Kidney epithelial cell (primary cell): Measurements from ENCODE around the gene SKA3. TPM values are rescaled to one million over a fixed set of nuclear protein-coding genes. Genes with fewer than 3 reads are reported as not detected.

Experiments used
- DNase-seq: peaks from one replicate; pipeline ENCODE4 v3.0.0-alpha.2; 2010; ENCODE audit warnings: low read depth
- H3K27me3 ChIP-seq: 2 replicates; pipeline ENCODE4 v1.6.0; 2011; ENCODE audit warnings: low read length; ENCODE audit not compliant: control insufficient read depth, insufficient read depth
- H3K36me3 ChIP-seq: 2 replicates; pipeline ENCODE4 v1.5.1; 2011; ENCODE audit warnings: low read length; ENCODE audit not compliant: control insufficient read depth, insufficient read depth
- H3K4me3 ChIP-seq: 2 replicates; pipeline ENCODE4 v1.5.1; 2011; ENCODE audit warnings: low read depth, mild to moderate bottlenecking, control low read depth, low read length
- CTCF ChIP-seq: IDR thresholded peaks from 2 replicates; pipeline ENCODE4 v1.5.1; 2011; ENCODE audit warnings: mild to moderate bottlenecking, moderate library complexity, low read length, control low read depth, inconsistent platforms; ENCODE audit not compliant: insufficient read depth, poor library complexity, severe bottlenecking
- total RNA-seq: library from RNA; depleted of rRNA; stranded (reverse); fragments of >200 nt; gene quantifications from 2 replicates; pipeline ENCODE4 v1.2.3, GENCODE V29; 2015

Gene SKA3
- total RNA-seq, 1 donor from 2014 or later, result 5.8 TPM

GRCh38 chr13:21119526-21119925, 56.8 kb downstream of the SKA3 start:
- Histone ChIP-seq H3K4me3 (no peak overlapping the region), H3K36me3 (no peaks in the 10 kb centered on the region), H3K27me3 (no peaks in the 10 kb centered on the region)
- DNase-seq, result no peak
- no peak for TF ChIP-seq CTCF

GRCh38 chr13:21118180-21118579, 58.2 kb downstream of the SKA3 start:
- DNase-seq, result no peak

GRCh38 chr13:21117104-21117809, 59.1 kb downstream of the SKA3 start:
- Histone ChIP-seq H3K4me3 (no peak overlapping the region), H3K27me3 (no peaks in the 10 kb centered on the region), H3K36me3 (no peaks in the 10 kb centered on the region)
- no peak for DNase-seq
- no peak for TF ChIP-seq CTCF

More at GRCh38 chr13:21118180-21118579, 58.2 kb downstream of the SKA3 start:
- Histone ChIP-seq H3K36me3 (no peaks in the 10 kb centered on the region), H3K4me3 (no peak overlapping the region), H3K27me3 (no peaks in the 10 kb centered on the region)
- TF ChIP-seq CTCF, result no peak

- H3K27me3 ChIP-seq, result no peaks in the 10 kb centered on the region
- no peak for TF ChIP-seq CTCF
- no peak overlapping the region for H3K4me3 ChIP-seq
- no peak for DNase-seq
- no peaks in the 10 kb centered on the region for H3K36me3 ChIP-seq
Observed at GRCh38 chr13:21116141-21116540, 60.2 kb downstream of the SKA3 start.

GRCh38 chr13:21115231-21115630, 61.1 kb downstream of the SKA3 start:
- Histone ChIP-seq H3K36me3 (no peaks in the 10 kb centered on the region), H3K4me3 (no peak overlapping the region), H3K27me3 (no peaks in the 10 kb centered on the region)
- DNase-seq, result no peak
- no peak for TF ChIP-seq CTCF

GRCh38 chr13:21111546-21111945, 64.8 kb downstream of the SKA3 start:
- Histone ChIP-seq H3K36me3 (no peaks in the 10 kb centered on the region), H3K27me3 (no peaks in the 10 kb centered on the region), H3K4me3 (no peak overlapping the region)
- DNase-seq, result no peak
- no peak for TF ChIP-seq CTCF
